NK-92 (cell line): ENCODE results near the gene SCAMP5.

Experiments used
- DNase-seq: peaks from one replicate; lab custom pipeline; 2025; ENCODE audit not compliant: unreplicated experiment; lab: John Stamatoyannopoulos, UW

The SCAMP5 gene, protein sequence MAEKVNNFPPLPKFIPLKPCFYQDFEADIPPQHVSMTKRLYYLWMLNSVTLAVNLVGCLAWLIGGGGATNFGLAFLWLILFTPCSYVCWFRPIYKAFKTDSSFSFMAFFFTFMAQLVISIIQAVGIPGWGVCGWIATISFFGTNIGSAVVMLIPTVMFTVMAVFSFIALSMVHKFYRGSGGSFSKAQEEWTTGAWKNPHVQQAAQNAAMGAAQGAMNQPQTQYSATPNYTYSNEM

DNA sequence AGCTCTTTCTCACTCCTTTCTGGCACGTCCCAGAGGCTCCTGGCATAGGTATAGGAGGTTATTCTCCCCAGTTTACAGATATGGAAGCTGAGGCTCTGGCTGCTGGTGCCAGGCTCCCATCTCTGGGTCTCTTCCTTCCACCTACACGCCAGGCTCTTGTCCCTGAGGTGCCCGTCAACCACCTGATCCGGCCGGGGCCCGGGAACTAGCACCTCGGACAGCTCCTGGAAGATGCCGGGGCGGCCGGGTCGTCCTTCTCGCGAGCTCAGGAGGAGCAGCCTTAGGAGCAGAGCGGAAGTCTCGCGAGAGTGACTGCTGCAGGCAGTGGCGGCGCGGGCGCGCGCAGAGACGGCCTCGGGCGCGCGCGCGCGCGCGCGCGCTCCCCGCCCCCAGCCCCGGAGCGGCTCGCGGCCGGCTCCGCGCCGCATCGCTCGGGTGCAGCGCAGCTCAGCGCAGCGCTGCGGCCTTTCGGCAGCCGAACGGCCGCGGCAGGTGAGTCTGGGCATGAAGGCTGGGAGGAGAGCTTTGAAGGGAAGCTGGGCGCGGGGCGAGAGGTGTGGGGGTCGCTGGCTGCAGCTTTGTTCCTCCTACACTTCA is at the start of gene SCAMP5:
SCAMP5 (plus strand) TSS at position 382 of the 597 bp plus-strand sequence. CDS start 16,277 bp downstream, outside the sequence.
- no peak for DNase-seq

DNA sequence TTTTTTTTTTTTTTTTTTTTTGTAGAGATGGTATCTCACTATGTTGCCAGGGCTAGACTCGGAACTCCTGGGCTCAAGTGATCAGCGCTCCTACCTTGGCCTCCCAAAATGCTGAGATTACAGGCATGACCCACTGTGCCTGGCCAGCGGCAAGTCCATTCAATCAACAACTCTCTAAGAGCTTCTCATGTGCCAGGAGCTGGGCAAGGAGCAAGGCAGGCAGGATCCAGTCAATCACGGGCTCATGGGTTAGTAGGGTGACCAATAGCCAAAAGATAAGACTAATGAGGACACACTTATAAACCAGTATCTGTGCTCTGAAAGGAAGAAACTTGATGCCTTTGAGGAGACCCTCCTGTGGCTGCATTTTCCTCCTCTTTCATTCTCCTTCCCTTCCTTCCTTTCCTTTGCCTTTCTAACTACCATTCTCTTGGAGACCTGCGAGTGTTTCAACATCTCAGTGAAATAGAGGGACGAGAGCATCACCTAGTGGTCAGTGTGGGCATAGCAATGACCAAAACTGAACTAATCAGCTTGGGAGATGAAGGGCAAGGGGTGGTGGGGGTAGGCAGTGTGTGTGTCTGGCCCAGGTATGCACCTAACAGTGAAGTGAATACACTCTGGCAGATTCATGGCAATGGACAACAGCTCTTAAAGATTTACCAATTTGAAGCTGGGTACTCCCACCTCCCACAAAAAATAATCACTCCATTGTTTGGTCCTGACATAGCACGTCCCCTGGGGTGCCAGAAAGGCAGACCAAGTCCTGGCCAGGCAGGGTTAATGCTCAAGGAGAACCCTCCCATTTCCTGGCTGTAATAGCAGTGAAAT is 45.1 kb upstream of the SCAMP5 start:
- DNase-seq: no peak

DNA sequence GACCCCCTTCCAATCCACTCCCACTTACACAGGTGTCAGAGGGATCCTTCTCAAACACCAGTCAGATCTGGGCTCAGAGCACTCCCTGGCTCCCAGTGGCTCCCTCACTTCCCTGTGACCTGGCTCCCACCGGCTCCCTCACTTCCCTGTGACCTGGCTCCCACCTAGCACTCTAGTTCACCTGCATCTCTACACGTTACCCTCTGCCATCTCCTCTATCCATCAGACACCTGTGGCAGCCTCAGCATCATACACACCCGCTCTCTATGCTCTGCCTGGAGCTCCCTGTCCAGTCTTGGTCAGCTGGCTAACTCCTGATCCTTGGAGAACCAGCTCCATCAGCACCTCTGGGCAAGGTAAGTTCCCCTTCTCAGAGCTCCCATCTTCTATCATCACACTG is 44.4 kb upstream of the SCAMP5 start:
- no peak for DNase-seq

DNA sequence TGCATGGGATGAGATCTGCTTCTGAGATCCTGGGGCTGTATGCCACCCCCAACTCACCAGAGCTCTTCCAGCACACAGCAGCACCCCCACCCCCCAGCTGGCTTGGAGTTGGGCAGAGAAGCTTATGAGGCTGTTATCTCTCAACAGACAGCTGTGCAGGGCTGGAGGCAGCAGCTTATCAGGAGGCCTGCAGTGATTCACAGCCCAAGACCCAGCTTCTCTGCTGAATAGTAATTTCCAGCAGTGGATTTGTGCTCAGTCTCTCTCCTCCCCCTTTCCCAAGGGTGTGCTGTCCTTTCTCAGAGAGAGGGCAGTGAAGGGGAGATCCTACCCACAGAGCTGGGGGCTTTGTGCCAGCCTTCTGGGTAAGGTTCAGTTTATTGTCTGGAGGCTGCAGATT is 40.8 kb upstream of the SCAMP5 start:
- no peak for DNase-seq

DNA sequence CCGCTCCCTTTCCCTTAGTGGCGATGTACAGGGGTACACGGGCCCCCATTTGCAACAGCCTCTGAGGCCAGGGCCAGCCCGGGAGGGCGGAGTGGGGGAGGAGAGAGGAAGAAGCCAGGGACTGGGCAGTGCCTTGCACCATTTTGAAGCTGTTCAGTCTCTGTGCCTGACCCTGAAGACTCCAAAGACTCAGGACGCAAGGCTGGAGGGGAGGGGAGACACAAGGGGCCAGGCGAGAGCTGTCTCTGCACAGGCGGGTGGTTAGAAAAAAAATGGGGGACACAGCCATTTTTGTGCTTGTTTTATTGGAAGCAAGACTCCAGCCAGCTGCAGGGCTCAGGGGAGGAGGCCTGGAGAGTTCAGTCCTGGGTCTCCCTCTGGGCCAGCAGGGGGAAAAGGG is 40.3 kb upstream of the SCAMP5 start:
- DNase-seq: no peak

DNA sequence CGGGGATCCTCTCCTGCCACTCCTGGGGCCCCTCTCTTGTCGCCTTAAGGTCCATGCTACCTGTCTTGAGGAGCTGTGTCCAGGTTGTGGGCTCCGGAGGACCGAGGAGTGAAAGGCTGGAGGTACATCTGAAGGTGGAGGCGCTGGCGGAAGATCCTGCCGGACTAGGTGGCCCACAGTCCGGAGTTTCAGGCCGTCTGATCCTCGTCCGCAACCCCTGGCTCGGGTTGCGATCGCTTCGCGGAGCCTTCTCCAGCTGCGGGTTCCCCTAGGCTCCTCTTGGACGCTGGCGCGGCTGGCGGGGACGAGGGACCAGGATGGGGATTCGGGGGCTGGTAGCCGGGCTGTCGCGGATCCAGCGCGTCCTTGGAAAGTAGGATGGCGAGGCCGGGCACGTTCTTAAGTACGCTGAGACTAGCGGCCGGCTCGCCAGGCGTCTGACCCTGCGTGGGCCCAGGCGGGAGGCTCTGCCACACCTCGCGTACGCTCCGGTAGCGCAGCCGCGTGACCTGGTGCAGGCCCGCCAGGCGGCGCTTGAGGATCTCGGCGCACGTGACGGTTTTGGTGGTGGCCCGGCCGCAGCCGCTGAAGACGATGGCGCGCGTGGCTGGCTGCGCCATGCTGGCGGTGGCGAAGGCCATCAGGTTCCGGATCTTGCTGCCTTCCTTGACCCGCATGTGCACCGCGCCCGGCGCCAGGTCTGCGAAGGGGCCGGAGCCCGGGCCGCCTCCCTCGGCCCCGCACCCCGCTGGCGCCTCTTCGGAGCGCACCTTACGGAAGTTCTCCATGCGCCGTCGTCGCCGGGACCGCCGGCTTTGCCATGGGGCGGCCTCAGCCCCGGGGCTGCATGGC is 39.3 kb upstream of the SCAMP5 start:
- DNase-seq: no peak

DNA sequence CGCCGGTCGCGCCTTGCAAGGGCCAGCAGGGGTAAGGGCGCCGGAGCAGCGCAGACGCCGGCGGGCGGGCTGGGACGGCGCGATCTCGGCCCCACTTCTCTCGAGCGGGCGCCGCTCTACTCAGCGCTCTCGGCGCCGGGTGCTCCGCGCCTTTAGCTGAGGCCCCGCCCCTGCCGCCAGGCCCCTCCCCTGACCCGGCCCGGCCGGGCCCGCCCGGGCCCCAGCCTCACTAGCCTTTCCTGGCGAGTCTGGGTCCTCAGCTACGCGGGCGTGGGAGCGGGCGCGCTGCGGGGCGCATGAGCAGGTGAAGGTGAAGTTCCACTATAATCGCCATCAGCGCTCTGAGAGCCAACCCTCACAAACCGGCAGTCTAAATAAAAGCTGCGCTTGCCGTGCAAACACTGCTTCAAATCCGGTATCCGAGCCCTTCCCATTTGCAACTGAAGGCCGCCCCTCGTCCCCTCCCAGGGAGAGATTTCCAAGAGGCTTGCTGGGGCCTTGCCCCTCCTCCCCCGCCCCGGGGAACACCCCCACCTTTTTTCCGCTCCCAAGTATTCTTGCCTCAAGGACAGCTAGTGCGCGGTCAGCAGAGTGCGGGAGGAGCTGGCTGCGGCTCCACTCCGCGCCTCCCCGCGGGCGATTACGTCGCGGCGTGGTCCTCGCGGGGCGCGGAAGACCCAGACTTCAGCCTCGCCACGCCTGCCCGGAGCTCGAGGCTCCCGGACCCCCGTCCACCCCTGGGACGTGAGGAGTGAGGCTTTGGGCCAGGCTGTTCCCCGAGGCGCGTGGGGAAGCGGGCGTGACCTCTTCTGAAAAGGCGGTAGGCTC is 38.5 kb upstream of the SCAMP5 start, which contains the start of gene RPP25:
RPP25 (minus strand) TSS at position 125 of the 828 bp plus-strand sequence. CDS start 189 bp downstream, outside the sequence.
- DNase-seq: no peak

DNA sequence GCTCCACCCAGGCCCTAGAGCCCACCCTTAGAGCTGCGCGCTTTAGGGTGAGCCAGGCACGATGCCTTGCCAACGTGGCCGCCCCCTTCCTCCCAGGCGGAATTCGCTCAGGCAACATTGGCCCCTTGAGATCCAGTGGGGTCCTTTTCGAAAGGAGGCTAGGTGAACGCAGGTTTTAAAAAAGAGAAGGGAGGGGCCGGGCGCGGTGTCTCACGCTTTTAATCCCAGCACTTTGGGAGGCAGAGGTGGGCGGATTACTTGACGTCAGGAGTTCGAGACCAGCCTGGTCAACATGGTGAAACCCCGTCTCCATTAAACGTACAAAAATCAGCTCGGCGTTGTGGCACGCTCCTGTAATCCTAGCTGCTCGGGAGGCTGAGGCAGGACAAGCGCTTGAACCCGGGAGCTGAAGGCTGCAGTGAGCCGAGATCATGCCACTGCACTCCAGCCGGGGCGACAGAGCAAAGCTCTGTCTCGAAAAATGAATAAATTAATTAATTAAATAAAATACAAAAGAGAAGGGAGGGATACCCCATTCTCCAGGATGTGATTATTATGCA is 37.8 kb upstream of the SCAMP5 start:
- no peak for DNase-seq

DNA sequence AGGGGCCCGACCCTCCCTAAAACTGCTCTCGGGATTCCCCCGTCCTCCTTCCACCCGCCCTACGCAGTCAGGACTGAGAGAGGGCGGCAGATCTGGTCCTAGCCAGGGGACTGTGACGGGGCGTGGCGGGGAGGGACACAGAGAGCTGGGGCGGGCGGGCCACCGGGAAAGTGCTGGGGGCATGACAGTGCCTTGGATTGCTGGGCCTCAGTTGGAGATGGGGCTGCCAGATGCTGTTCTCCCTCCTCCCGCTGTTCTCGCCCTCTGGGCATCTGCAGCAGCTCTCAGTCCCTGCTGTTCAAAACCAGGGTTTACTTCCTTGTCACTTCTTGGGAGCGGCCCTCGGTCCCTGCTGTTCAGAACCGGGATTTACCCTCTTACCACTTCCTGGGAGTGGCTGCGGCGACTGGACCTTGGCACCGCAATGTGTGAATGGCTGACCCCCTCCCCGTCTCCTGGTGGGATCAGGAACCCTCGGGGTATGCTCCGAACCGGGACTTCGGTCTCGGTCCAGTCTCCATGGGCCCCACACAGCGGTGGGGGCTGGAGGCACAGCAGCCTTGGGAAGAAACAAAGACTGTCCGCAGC is 36.9 kb upstream of the SCAMP5 start:
- DNase-seq: no peak

DNA sequence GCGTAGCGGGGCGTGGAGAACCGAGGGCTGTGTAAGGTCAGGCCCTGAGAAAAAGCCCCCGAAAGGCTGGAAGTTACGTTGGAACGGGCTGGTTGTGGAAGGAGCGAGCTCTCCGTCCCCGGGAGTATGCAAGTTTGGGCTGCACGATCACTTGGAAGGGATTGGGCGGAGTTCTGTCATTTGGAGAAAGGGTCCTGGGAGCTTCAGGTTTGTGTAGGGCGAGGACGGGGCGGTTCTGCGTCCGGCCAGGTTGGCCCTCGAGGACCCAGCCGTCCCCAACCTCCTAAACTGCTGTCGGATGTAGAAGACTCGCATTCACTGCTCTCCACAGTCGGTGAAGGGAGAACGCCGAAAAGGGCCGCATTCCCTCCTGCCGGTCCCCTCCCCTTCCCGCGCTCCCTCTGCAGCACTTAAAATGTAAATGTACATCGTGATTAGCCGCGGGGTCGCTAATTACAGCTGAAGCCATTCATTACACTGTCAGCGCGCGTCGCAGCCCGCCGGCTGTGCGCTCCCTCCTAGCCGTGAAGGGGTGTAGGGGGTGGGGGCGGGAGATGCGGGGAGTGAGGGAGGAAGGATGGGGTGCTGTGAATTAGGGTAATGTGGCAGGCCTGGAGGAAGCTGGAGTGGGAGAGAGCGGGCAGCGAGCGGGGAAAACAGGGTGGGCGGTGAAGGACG is 36.3 kb upstream of the SCAMP5 start:
- DNase-seq: no peak

DNA sequence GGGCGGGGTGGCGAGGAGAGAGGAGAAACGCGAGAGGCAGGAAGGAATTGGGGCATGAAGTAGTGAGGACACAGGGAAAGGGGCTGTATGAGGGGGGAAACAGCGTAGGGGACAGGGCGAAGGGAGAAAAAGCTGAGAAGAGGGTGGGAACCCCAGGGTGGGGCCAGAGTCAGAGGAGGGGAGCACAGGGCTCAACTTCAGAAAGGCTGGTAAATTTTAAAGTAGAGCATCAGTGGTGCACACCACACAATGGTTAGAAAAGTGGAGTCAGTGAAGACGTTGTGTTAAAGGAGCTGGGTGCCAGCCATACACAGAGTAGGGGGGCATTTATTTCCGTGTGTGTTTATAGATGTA is 35.8 kb upstream of the SCAMP5 start:
- no peak for DNase-seq

DNA sequence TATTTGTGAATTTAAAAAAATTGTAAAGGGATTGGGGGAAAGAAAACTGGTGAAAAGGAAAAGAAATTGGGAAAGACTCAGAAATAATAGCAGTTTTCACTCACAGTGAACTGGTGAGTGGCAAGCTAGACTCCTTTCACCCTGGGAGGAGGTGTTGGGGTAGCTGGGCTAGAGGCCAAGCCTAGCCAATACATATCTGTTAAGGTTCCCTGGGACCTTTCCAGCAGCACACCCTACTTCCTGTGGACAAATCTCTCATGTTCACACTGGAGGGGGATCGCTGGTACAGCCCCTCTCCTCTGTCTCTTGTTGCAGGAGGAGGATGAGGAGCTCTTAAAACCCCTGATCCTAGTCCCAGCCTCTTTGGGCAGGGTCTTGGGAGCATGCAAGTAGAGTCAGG is 35.1 kb upstream of the SCAMP5 start:
- no peak for DNase-seq

DNA sequence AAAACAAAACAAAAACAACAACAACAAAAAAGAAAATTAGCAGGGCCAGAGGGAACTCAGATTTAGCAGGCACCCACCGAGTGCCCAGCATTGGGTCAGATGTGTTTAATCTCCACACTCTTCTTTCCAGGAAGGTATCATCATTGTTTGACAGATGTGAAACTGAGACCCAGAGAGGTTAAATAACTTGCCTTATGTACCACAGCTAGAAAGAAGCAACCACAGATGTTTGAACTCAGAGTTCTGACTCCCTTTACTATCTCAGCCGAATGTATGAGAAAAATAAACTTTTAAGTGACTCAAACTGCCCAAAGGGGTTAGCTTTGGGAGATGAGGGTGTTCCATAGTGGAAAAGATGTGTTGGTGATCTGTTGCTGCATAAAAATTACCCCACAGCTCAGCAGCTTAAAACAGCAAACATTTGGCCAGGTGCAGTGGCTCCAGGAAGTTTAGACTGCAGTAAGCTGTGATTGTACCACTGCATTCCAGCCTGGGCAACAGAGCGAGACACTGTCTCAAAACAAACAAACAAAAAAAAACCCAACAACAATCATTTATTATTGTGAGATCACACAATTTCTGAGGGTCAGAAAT is 34.3 kb upstream of the SCAMP5 start:
- DNase-seq: no peak

DNA sequence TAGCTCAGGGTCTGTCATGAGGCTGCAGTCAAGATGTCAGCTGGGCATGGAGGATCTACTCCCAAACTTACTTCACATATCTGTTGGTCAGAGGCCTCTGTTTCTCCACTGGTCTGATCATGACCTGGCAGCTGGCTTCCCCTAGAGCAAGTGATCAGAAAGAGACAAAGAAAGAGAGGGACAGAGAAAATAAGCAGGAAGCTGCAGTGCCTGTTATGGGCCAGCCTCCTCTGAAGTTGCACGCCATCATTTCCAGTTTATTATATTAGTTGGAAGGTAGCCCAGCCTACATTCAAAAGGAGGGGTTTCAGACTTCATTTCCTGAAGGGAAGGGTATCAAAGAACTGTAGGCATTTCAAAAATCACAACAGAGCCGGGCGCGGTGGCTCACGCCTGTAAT is 33.7 kb upstream of the SCAMP5 start:
- DNase-seq: no peak

DNA sequence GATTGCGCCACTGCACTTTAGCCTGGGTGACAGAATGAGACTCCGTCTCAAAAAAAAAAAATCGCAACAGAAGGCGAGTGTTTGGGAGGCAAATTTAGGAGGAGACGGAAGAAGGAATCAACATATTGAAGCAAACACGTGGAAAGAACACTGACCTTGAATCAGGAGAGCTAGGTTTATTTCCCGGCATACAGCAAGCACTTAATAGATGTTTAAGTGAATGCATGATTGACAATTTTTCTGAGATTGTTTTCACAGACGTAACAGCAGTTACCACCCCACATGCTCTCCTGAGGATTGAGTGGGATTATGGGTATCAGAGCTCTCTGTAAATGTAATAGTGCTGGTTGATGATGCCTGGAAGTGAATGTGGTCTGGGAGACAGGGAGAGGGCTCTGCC is 33.1 kb upstream of the SCAMP5 start:
- DNase-seq: no peak

DNA sequence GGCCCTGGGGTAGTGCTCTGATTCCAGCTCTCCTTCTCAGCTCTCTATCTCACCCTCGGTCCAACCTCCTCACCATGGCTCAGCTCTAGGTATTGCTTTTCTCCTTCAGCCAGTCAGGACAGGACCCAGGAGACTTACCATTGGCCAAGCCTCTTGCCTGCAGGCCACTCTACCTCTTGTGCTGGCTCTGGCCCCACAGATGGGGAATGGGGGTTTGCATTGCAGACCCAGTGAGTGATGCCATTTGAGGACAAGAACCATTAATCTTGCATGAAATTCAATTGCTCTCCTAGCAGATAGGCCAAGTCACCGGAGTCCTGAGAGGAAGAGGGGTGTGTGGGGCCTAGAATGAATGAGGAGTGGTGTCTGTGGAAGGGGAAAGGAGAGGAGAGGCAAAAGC is 32.7 kb upstream of the SCAMP5 start:
- no peak for DNase-seq

DNA sequence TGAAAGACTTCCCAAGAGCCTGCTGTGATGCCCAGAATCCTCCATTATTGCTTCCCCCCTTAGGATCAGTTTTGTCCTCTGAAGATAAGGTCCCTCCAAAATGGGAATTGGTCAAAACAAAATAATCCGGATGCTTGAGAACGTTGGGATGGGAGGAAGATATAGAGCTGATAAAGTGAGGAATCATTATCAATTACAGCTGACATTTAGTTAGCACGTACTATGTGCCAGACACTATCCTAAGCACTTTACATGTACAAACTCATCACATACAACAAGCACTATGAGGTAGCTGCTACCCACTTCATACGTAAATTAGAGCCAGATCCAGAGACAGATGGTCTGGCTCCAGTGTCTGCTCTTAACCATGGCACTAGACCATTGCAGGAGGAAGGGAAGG is 32.1 kb upstream of the SCAMP5 start:
- DNase-seq: no peak

DNA sequence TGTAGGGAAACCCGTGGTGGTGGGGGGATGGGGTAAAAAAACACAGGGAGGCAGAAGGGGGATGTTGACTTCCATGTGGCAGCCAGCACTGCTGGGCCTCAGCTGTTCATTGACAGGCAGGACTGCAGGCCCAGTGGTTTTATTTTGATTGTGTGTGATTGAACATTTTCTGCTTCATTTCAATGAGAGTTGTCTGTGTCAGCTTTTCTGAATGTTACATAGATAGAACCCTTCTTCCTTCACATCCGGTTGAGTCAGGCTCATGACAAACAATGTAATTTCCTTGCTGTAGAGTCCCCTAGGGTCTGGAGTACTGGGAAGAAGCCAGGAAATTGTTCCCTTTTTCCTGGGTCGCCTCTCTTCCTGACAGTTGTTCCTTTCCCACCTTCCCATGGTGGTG is 30.6 kb upstream of the SCAMP5 start:
- no peak for DNase-seq

DNA sequence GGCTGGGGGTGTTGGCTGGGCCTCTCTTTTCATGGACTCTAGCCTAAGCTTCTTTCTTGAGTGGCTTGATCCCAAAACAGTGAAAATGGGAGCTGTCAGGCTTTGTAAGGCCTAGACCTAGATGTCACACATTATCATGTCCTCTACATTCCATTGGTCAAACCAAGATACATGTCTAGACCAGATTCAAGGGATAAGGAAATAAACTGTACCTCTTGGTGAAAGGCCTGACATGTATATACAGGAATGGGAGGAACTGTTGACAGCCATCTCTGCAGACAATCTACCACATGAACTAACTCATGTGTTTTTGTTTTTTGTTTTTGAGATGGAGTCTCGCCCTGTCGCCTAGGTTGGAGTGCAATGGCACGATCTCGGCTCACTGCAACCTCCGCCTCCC is 27.7 kb upstream of the SCAMP5 start:
- DNase-seq: no peak
